ENCODE measurements around the gene TTLL4. TPM values are rescaled to one million over a fixed set of nuclear protein-coding genes. Genes with fewer than 3 reads are reported as not detected.
A peak's percentile ranks its signal among the peaks of the same experiment; 100 is the strongest.

TTLL4 gene
- total RNA-seq, 2 donors from 2014 or later: 8.2 to 9.9 TPM

- H3K4me3 ChIP-seq: no peak overlapping the region
- no peaks in the 10 kb centered on the region for H3K9me3 ChIP-seq
- TF ChIP-seq, protein P1, sequence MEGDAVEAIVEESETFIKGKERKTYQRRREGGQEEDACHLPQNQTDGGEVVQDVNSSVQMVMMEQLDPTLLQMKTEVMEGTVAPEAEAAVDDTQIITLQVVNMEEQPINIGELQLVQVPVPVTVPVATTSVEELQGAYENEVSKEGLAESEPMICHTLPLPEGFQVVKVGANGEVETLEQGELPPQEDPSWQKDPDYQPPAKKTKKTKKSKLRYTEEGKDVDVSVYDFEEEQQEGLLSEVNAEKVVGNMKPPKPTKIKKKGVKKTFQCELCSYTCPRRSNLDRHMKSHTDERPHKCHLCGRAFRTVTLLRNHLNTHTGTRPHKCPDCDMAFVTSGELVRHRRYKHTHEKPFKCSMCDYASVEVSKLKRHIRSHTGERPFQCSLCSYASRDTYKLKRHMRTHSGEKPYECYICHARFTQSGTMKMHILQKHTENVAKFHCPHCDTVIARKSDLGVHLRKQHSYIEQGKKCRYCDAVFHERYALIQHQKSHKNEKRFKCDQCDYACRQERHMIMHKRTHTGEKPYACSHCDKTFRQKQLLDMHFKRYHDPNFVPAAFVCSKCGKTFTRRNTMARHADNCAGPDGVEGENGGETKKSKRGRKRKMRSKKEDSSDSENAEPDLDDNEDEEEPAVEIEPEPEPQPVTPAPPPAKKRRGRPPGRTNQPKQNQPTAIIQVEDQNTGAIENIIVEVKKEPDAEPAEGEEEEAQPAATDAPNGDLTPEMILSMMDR (IDR thresholded peaks at IDR 0.05): no peak
- H3K27ac ChIP-seq: no peak overlapping the region
- H3K36me3 ChIP-seq: no peaks in the 10 kb centered on the region
- DNase-seq (ENCODE audit: low spot score): no peak
- H3K4me1 ChIP-seq: no peaks in the 10 kb centered on the region
- no peaks in the 10 kb centered on the region for H3K27me3 ChIP-seq
These were observed 66.8 kb downstream of the TTLL4 start for GRCh38 chr2:218777276-218777990.

- no peak for DNase-seq (ENCODE audit: low spot score)
- Histone ChIP-seq H3K27me3 (no peaks in the 10 kb centered on the region), H3K4me3 (no peak overlapping the region), H3K4me1 (no peaks in the 10 kb centered on the region), H3K36me3 (no peaks in the 10 kb centered on the region), H3K9me3 (no peaks in the 10 kb centered on the region), H3K27ac (no peak overlapping the region)
- TF ChIP-seq, protein P1 (IDR thresholded peaks at IDR 0.05): no peak
These were observed 69.4 kb downstream of the TTLL4 start for GRCh38 chr2:218780046-218780445.

DNA sequence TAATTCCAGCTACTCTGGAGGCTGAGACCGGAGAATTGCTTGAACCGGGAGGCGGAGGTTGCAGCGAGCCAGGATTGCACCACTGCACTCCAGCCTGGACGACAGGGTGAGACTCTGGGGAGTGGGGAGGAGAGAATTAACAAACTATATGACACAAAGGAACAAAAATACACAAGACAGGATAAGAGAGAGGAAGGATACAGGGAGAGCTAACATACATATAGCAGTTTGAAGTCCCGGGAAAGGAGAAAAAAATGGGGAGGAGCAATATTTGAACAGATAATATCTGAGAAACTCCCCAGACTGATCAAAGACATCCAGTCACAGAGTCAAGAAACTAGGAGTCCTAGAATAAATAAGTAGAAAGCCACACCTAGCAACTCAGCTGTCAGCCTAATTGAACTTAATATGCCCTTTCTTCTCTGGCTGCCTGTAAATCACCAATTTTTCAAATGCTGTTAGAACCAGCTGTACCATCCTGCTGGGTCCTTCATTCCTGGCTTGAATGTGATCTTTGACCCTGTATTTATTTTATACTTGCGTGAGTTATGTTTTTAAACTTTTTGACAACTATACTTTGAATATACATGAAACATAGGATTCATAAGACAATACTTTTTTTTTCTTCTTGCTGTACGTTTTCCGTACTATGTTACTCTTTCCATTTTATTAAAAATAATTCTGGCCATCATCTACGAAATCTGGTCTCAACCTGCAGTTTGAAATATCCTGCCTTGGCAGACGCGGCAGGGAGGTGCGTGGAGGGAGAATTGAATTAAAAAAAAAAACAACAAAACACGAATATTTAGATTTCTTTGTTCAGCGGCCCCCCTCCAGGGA, 70.4 kb downstream of the TTLL4 start:
- TF ChIP-seq, protein P1 (IDR thresholded peaks at IDR 0.05): no peak
- Histone ChIP-seq H3K36me3 (no peaks in the 10 kb centered on the region), H3K9me3 (no peaks in the 10 kb centered on the region), H3K4me1 (no peaks in the 10 kb centered on the region), H3K27me3 (no peaks in the 10 kb centered on the region), H3K27ac (peak overlapping the region; percentile 80 to 87), H3K4me3 (peak overlapping the region; percentile 59 to 76)
- DNase-seq (ENCODE audit: low spot score): no peak

GRCh38 chr2:218781691-218782527, 71.3 kb downstream of the TTLL4 start, which contains the start of gene CYP27A1:
Gene CYP27A1, plus strand, starts transcription at chr2:218782147. Its CDS starts 36 bp downstream, at chr2:218782183.
- peak; percentile 70 for DNase-seq (ENCODE audit: low spot score)
- TF ChIP-seq, protein P1 (IDR thresholded peaks at IDR 0.05): no peak

DNA sequence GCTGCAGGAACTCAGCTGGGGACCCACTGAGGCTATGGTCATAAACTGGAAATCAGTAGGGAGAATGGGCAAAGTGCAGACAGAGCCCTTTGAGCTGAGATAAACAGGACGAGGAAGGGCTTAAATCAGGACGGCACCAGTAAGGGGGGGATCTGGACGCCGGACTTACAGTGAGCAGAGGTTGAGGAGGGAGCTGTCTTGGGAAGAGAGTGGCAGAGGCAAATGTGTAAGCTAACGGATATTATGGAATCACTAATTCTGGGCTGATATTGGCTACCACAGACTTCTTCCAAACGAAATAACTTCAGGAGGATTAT, 71.9 kb downstream of the TTLL4 start:
- no peaks in the 10 kb centered on the region for H3K9me3 ChIP-seq
- TF ChIP-seq, protein P1 (IDR thresholded peaks at IDR 0.05): no peak
- no peaks in the 10 kb centered on the region for H3K36me3 ChIP-seq
- H3K27me3 ChIP-seq: no peaks in the 10 kb centered on the region
- peak overlapping the region; percentile 80 to 87 for H3K27ac ChIP-seq
- peak overlapping the region; percentile 59 to 76 for H3K4me3 ChIP-seq
- H3K4me1 ChIP-seq: no peaks in the 10 kb centered on the region
- DNase-seq (ENCODE audit: low spot score): no peak

More at GRCh38 chr2:218781691-218782527, 71.3 kb downstream of the TTLL4 start, which contains the start of gene CYP27A1:
- no peaks in the 10 kb centered on the region for H3K4me1 ChIP-seq
- no peaks in the 10 kb centered on the region for H3K9me3 ChIP-seq
- H3K27me3 ChIP-seq: no peaks in the 10 kb centered on the region
- H3K36me3 ChIP-seq: no peaks in the 10 kb centered on the region
- peak within 1 kb of the TSS; percentile 59 to 76 for H3K4me3 ChIP-seq
- peak within 1 kb of the TSS; percentile 80 to 87 for H3K27ac ChIP-seq

Data from right atrium auricular region (tissue), 2 donors.